Adrenal gland (tissue), 12 donors: Measurements from ENCODE around the gene VDAC1. TPM values are rescaled to one million over a fixed set of nuclear protein-coding genes. Genes with fewer than 3 reads are reported as not detected.

Experiments
- DNase-seq, 7 donors: peaks; one replicate each; pipeline ENCODE4 v3.0.0-alpha.2; 2019 to 2020
- H3K27ac ChIP-seq, 5 donors: fragments of 200-600 bp; sonication (generic) in 4 of 5; 1 replicate in 3 of 5; 2 replicates in 2 of 5; pipeline versions ENCODE4 v1.5.1 to v1.8.0; 2016 to 2020; ENCODE audit warnings: mild to moderate bottlenecking in 1 of 5
- H3K27me3 ChIP-seq: fragments of 200-600 bp; 2 replicates; pipeline ENCODE4 v1.8.0; 2021
- H3K36me3 ChIP-seq, 2 donors: fragments of 200-600 bp; replicated peaks in 1 of 2; 1 replicate in 1 of 2; 2 replicates in 1 of 2; pipeline versions ENCODE4 v1.5.1 to v1.8.0; 2018 to 2022
- H3K4me1 ChIP-seq, 2 donors: fragments of 200-600 bp; replicated peaks in 1 of 2; 1 replicate in 1 of 2; 2 replicates in 1 of 2; pipeline versions ENCODE4 v1.5.1 to v1.8.0; 2018 to 2021
- H3K4me3 ChIP-seq, 4 donors: fragments of 200-600 bp; sonication (generic) in 3 of 4; one replicate each; pipeline ENCODE4 v1.5.1; 2016 to 2018
- H3K9me3 ChIP-seq, 3 donors: fragments of 200-600 bp; sonication (generic) in 1 of 3; replicated peaks in 1 of 3; 1 replicate in 2 of 3; 2 replicates in 1 of 3; pipeline versions ENCODE4 v1.5.1 to v1.8.0; 2016 to 2021
- POLR2A ChIP-seq, 2 donors: fragments of 450-650 bp; IDR thresholded peaks; one replicate each; pipeline ENCODE4 v1.6.1; 2017; ENCODE audit warnings: antibody characterized with exemption in 2 of 2, mild to moderate bottlenecking in 2 of 2, moderate library complexity in 1 of 2
- WGBS, 4 donors: extraction: QIAGEN DNeasy Blood & Tissue Kit in 2 of 4; methylation state at CpG; one replicate each; pipeline versions ENCODE4 v1.1.5 to v1.1.7; 2013 to 2017; 5-methylcytosine and 5-hydroxymethylcytosine counted together
- intact Hi-C, 2 donors: fragments of 100-400 bp; cut with DNase I; formaldehyde crosslinking; loops; one replicate each; pipeline versions ENCODE4 v1.14.1 to v1.15.0; 2022 to 2023
- polyA plus RNA-seq, 3 donors: library from polyadenylated mRNA; stranded (reverse); fragments of 200-250 nt in 2 of 3; fragments of 350-450 nt in 1 of 3; fragmentation: Illumina TruSeq in 1 of 3; extraction: RNeasy Lipid Tissue Mini Kit (QIAGEN cat#74804) in 1 of 3; gene quantifications; one replicate each; pipeline ENCODE4 v1.2.3, GENCODE V29; 2013 to 2014
- total RNA-seq, 9 donors: library from RNA; depleted of rRNA in 4 of 9; stranded (reverse); fragments of >200 nt in 4 of 9; fragments of 120-200 nt in 1 of 9; fragmentation: NEBNext Ultra II Directional in 1 of 9; extraction: Animal tissue kit (Norgen Biotek cat#: 25700) in 1 of 9; gene quantifications; one replicate each; pipeline versions ENCODE4 v1.1.0 to v1.2.4, GENCODE V29; 2013 to 2023
- TF ChIP-seq, protein P1 (sequence below), 6 experiments: fragments of 450-650 bp in 4 of 6; fragments of 200-600 bp in 2 of 6; sonication (generic) in 1 of 6; IDR thresholded peaks; 1 replicate in 5 of 6; 2 replicates in 1 of 6; pipeline versions ENCODE4 v1.5.1 to v1.8.0; 2016 to 2021; ENCODE audit warnings: antibody characterized with exemption in 6 of 6, mild to moderate bottlenecking in 2 of 6, moderate library complexity in 1 of 6
- donor health status: healthy with polysubstance abuse.
- donor health status: Bipolar disorder and iron deficiency.
- donor health status: DM: yes; HTN: yes; CAD: no.
- donor health status: DM: no; HTN: no; CAD: no.
- donor health status: DM: no; HTN: no; CAD: no.
- donor health status: DM: yes; HTN: yes; CAD: no.

Gene VDAC1
- total and polyA plus RNA-seq, 12 donors = 66.0 to 476 (median 136) TPM

DNA sequence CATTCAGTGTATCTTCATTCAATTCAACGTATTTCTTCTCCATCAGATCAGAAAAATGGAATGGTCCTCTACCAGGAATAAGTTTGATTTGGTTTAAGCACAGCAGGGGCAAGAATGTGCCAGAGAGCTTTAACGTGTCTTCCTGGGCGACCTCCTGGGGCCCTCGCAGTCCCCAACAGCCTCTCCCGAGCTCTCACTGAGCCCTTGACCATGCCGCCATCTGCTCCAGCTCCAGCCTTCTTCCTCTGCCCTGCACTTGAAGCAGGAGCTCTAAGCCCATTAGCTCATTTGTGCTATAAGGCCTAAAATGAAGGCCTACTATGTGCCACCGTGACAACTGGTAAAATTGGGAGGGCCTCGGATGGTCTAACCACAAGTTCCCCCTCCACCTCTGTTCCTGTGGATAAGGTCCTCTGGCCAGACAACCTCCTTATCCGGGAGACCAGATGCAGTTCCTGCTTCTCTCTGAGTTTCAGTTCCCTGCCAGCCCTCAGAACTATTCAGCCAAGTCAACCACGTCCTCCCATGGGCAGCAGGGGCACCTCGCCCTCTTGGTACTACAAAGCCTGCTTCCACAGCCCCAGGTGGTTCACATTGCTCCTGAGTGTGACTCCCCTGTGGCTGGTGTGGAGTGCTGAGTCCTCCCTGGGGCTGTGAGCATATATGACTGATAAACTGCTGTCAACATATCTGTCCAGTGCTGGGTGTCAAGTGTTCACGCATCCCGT is 72.2 kb downstream of the VDAC1 start:
- Histone ChIP-seq H3K4me3 (no peak overlapping the region), H3K27me3 (no peaks in the 10 kb centered on the region), H3K36me3 (no peaks in the 10 kb centered on the region), H3K27ac (no peak overlapping the region), H3K9me3 (no peaks in the 10 kb centered on the region), H3K4me1 (peaks cover 0 to 14% of the 10 kb centered on the region in 2 donors)
- no peak for TF ChIP-seq POLR2A (IDR thresholded peaks at IDR 0.05)
- TF ChIP-seq, protein P1, sequence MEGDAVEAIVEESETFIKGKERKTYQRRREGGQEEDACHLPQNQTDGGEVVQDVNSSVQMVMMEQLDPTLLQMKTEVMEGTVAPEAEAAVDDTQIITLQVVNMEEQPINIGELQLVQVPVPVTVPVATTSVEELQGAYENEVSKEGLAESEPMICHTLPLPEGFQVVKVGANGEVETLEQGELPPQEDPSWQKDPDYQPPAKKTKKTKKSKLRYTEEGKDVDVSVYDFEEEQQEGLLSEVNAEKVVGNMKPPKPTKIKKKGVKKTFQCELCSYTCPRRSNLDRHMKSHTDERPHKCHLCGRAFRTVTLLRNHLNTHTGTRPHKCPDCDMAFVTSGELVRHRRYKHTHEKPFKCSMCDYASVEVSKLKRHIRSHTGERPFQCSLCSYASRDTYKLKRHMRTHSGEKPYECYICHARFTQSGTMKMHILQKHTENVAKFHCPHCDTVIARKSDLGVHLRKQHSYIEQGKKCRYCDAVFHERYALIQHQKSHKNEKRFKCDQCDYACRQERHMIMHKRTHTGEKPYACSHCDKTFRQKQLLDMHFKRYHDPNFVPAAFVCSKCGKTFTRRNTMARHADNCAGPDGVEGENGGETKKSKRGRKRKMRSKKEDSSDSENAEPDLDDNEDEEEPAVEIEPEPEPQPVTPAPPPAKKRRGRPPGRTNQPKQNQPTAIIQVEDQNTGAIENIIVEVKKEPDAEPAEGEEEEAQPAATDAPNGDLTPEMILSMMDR (IDR thresholded peaks at IDR 0.05) = no peak
- no peak for DNase-seq
- 73 to 84% (median 77%) methylated on average over 12 to 13 of the region's 13 CpGs for WGBS, 4 donors
- intact Hi-C loops = loop anchor here in 1 of 2 donors (10.0 kb wide), 2 partner anchors 378 to 818 kb away; no protein-coding TSS in a partner anchor

DNA sequence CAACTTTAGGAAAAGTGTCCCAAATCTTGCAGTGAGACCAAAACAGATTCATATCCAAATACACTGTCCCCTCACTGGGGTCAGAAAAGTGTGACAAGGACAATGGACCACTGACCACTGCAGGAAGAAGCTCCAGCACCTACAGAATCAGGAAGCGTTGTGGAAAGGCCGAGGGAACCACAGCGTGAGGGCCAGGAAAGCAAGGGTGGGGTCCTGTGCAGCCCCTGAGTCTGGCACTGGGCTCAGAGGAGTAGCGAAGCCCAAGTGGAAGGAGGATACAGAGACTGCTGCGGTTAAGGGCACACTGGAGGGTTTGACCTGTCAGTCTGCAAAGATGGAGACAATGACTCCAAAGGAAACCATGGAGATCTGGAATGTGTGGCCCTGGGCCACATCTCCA is 73.2 kb downstream of the VDAC1 start:
- H3K27ac ChIP-seq = no peak overlapping the region
- no peak overlapping the region for H3K4me3 ChIP-seq
- TF ChIP-seq, protein P1 (IDR thresholded peaks at IDR 0.05) = no peak
- TF ChIP-seq POLR2A (IDR thresholded peaks at IDR 0.05) = no peak
- DNase-seq = no peak
- intact Hi-C loops = loop anchor here in 1 of 2 donors (10.0 kb wide), 2 partner anchors 377 to 817 kb away; no protein-coding TSS in a partner anchor
- no peaks in the 10 kb centered on the region for H3K27me3 ChIP-seq
- no peaks in the 10 kb centered on the region for H3K9me3 ChIP-seq
- 87 to 93% (median 92%) methylated on average over 5 of the region's 5 CpGs for WGBS, 4 donors
- H3K36me3 ChIP-seq = no peaks in the 10 kb centered on the region
- peaks cover 0 to 14% of the 10 kb centered on the region in 2 donors for H3K4me1 ChIP-seq

DNA sequence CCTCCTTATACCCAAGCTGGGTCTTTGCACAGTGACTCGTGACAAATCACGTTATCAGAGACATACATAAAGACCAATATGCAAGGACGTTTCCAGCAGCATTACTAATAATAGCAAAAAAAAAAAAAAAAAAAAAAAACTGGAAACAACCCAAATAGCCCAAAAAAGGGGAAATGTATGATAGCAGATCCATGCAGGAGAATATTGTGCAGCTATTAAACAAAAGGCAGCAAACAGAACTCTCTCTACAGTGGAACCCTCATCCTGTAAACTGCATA is 74.0 kb downstream of the VDAC1 start:
- no peak overlapping the region for H3K4me3 ChIP-seq
- H3K9me3 ChIP-seq = no peaks in the 10 kb centered on the region
- no peak for DNase-seq
- intact Hi-C loops = loop anchor here in 1 of 2 donors (10.0 kb wide), 2 partner anchors 376 to 816 kb away; no protein-coding TSS in a partner anchor
- no peak for TF ChIP-seq POLR2A (IDR thresholded peaks at IDR 0.05)
- TF ChIP-seq, protein P1 (IDR thresholded peaks at IDR 0.05) = no peak
- H3K4me1 ChIP-seq = peaks cover 0 to 14% of the 10 kb centered on the region in 2 donors
- no peaks in the 10 kb centered on the region for H3K36me3 ChIP-seq
- no peak overlapping the region for H3K27ac ChIP-seq
- 17 to 23% (median 21%) methylated on average over 3 of the region's 3 CpGs for WGBS, 4 donors
- H3K27me3 ChIP-seq = no peaks in the 10 kb centered on the region

DNA sequence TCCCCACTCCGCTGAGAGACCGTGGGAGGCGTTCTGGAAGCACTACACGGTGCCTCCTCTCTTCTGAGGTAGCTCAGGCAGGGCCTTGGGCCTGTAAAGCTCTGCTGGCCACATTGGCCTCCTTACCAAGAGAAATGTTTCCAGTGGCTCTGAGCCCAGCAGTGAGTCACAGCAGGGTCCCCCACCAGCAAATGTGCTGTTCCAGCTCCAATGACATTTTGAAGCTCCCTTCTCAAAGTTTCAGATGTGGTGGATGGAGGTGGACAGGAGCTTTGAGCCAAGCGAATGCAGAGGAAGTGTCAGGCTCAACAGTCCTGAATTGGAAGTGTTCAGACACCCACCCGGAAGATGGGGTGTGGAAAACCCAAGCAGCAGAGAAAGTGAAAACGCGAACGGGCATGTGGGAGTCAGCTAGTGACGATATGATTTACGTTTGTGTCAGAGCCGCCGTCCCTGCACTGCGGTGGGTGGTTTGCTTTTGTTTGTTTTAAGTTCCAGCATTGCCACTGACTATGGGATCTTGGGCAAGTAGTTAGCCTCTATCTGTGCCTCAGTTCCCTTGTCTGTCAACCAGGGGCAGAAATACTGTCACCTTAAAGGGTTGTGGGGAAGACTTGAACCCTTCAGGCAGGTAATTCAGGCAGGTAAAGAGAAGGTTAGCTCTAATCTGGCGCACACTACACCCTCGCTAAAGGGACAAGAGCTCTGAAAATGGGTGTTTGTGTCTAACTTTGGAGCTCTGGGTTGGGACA is 74.5 kb downstream of the VDAC1 start:
- Histone ChIP-seq H3K9me3 (no peaks in the 10 kb centered on the region), H3K36me3 (no peaks in the 10 kb centered on the region), H3K4me1 (peaks cover 0 to 14% of the 10 kb centered on the region in 2 donors), H3K4me3 (no peak overlapping the region), H3K27me3 (no peaks in the 10 kb centered on the region), H3K27ac (peak overlapping the region in 1 of 5 donors; percentile 17)
- TF ChIP-seq, protein P1 (IDR thresholded peaks at IDR 0.05) = no peak
- TF ChIP-seq POLR2A (IDR thresholded peaks at IDR 0.05) = no peak
- 57 to 61% (median 61%) methylated on average over 12 to 16 of the region's 16 CpGs for WGBS, 4 donors
- intact Hi-C loops = loop anchor here in 1 of 2 donors (10.0 kb wide), 2 partner anchors 375 to 815 kb away; no protein-coding TSS in a partner anchor
- DNase-seq = peak; percentile 36 to 84 (median 64)
